Rectal smooth muscle tissue (tissue), 1 donor: ENCODE measurements around the gene STPG2.

Experiments
- H3K27ac ChIP-seq: one replicate; pipeline ENCODE4 v1.7.0; 2013; ENCODE audit warnings: low read depth, low read length, inconsistent platforms
- H3K27me3 ChIP-seq: one replicate; pipeline ENCODE4 v1.7.0; 2013; ENCODE audit warnings: low read length; ENCODE audit not compliant: control insufficient read depth, insufficient read depth
- H3K36me3 ChIP-seq: one replicate; pipeline ENCODE4 v1.7.0; 2013; ENCODE audit warnings: low read length; ENCODE audit not compliant: control insufficient read depth, insufficient read depth
- H3K4me1 ChIP-seq: one replicate; pipeline ENCODE4 v1.7.0; 2013; ENCODE audit warnings: low read length; ENCODE audit not compliant: control insufficient read depth, insufficient read depth
- H3K4me3 ChIP-seq: one replicate; pipeline ENCODE4 v1.7.0; 2013; ENCODE audit warnings: low read length
- H3K9ac ChIP-seq: one replicate; pipeline ENCODE4 v1.7.0; 2013; ENCODE audit warnings: low read length

STPG2 gene

DNA sequence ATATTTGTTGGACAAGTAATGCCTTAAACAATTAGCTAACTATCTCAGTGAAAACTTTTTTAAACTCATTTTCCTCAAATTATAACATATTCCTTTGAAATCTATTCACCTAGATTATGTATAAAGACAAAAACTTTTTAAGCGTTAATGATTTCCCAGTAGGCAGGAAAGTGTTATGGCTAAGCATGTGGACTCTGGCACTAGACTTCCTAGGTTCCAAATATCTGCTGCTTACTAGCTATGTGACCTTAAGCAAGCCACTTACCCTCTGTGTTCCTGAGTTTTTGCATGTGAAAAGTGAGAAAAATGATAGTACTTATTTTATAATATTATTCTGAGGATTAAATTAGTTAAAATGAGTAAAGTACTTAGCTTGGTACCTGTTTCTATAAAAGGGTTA is 301.8 kb downstream of the STPG2 start:
- Histone ChIP-seq H3K4me1 (no peaks in the 10 kb centered on the region), H3K4me3 (no peak overlapping the region), H3K27ac (no peak overlapping the region), H3K9ac (no peak overlapping the region), H3K36me3 (no peaks in the 10 kb centered on the region), H3K27me3 (no peaks in the 10 kb centered on the region)

DNA sequence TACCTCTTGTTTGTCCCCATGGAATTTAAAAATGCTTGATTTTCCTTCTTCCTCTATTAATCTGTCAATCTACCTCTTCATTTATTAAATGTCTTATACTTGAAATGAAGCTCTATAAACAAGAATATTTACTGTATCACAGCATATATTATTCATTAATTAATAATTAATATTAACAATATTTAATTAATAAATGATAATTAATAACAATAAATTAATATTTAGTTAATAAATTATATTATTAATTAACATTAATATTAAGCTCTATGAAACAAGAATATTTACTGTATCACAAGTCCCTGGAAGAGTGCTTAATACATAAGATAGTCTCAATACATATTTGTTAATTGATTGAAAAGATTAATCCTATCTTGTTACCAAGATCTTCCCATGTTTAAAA is 306.6 kb downstream of the STPG2 start:
- Histone ChIP-seq H3K27me3 (no peaks in the 10 kb centered on the region), H3K4me1 (no peaks in the 10 kb centered on the region)

DNA sequence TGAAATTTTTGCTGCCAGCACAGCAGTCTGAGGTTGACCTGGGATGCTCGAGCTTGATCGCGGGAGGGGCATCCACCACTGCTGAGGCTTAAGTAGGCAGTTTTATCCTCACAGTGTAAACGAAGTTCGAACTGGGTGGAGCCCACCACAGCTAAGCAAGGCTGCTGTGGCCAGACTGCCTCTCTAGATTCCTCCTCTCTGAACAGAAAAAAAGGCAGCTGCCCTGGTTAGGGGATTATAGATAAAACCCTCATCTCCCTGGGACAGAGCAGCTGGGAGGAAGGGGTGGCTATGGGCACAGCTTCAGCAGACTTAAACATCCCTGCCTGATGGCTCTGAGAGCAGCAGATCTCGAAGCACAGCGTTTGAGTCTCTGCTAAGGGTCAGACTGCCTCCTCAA is 314.6 kb downstream of the STPG2 start:
- Histone ChIP-seq H3K27me3 (no peaks in the 10 kb centered on the region), H3K36me3 (no peaks in the 10 kb centered on the region), H3K4me3 (no peak overlapping the region), H3K27ac (no peak overlapping the region), H3K9ac (no peak overlapping the region), H3K4me1 (no peaks in the 10 kb centered on the region)

More for the DNA sequence above, 306.6 kb downstream of the STPG2 start:
- no peak overlapping the region for H3K9ac ChIP-seq
- no peak overlapping the region for H3K4me3 ChIP-seq
- no peak overlapping the region for H3K27ac ChIP-seq
- no peaks in the 10 kb centered on the region for H3K36me3 ChIP-seq

DNA sequence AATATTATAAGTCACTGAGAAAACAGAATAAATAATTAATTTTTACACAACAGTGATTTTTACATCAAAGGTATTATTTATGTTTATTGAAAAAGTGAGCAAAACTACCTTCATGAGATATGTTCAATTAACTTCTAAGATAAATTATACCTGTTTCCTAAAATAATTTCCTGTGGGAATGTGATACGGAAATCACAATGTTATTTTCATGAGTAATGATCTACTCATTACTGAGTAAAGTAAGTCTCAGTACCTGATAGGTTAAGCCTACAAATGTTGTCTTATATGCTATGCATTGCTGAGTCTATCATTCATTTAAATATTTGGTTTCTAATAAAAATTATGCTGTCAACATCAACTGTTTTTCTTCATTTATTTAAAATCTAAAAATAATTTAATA is 324.0 kb downstream of the STPG2 start:
- no peak overlapping the region for H3K9ac ChIP-seq
- H3K4me3 ChIP-seq: no peak overlapping the region
- no peaks in the 10 kb centered on the region for H3K27me3 ChIP-seq
- no peak overlapping the region for H3K27ac ChIP-seq
- no peaks in the 10 kb centered on the region for H3K4me1 ChIP-seq
- no peaks in the 10 kb centered on the region for H3K36me3 ChIP-seq

DNA sequence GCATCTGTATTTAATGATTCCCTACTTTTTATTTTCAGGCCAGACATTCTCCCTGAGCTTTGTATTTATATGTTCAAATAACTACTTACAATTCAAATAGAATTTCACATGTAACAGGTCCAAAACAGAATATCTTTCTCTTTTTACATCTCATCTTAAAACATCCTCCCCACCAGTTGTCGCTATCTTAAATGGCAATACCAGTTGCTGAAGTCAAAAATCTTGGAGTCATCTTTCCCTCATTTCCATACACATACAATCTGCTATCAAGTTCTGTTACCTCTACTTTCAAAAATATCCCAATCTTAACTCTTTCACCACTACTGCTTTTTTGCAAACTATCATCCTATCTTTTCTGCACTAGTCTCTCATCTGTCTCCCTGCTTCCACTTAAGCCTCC is 330.5 kb downstream of the STPG2 start:
- Histone ChIP-seq H3K9ac (no peak overlapping the region), H3K27me3 (no peaks in the 10 kb centered on the region), H3K27ac (no peak overlapping the region), H3K4me1 (no peaks in the 10 kb centered on the region), H3K36me3 (no peaks in the 10 kb centered on the region), H3K4me3 (no peak overlapping the region)

DNA sequence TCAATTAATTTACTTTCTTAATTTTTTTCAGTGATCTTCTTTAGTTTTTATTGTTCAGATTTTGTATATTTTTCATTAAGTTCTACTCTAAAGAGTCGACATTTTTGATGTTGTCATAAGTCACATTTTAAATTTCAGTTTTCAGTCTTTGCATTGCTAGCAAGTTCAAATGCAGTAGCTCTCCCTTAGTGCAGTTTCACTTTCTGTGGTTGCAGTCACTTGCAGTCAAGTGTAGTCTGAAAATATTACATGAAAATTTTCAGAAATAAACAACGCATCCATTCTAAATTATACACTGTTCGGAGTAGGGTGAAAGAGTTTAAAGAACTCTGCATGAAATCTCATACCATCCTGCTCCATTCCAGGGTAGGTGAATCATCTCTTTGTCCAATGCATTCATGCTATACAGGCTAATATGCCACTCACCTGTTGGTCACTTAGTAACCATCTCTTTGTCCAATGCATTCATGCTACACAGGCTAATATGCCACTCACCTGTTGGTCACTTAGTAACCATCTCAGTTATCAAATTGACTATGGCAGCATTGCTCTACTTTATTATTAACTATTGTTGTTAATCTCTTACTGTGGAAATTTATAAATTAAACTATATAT is 356.9 kb downstream of the STPG2 start:
- Histone ChIP-seq H3K27ac (no peak overlapping the region), H3K9ac (no peak overlapping the region), H3K36me3 (no peaks in the 10 kb centered on the region), H3K27me3 (no peaks in the 10 kb centered on the region), H3K4me3 (no peak overlapping the region), H3K4me1 (no peaks in the 10 kb centered on the region)

DNA sequence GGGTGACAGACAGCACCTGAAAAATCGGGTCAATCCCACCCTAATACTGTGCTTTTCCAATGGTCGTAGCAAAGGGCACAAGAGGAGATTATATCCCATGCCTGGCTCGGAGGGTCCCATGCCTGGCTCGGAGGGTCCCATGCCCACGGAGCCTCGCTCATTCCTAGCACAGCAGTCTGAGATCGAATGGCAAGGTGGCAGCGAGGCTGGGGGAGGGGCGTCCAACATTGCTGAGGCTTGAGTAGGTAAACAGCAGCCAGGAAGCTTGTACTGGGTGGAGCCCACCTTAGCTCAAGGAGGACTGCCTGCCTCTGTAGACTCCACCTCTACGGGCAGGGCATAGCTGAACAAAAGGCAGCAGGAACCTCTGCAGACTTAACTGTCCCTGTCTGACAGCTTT is 365.1 kb downstream of the STPG2 start:
- H3K27ac ChIP-seq: no peak overlapping the region
- no peak overlapping the region for H3K4me3 ChIP-seq
- no peak overlapping the region for H3K9ac ChIP-seq
- H3K4me1 ChIP-seq: no peaks in the 10 kb centered on the region
- H3K27me3 ChIP-seq: no peaks in the 10 kb centered on the region
- no peaks in the 10 kb centered on the region for H3K36me3 ChIP-seq

DNA sequence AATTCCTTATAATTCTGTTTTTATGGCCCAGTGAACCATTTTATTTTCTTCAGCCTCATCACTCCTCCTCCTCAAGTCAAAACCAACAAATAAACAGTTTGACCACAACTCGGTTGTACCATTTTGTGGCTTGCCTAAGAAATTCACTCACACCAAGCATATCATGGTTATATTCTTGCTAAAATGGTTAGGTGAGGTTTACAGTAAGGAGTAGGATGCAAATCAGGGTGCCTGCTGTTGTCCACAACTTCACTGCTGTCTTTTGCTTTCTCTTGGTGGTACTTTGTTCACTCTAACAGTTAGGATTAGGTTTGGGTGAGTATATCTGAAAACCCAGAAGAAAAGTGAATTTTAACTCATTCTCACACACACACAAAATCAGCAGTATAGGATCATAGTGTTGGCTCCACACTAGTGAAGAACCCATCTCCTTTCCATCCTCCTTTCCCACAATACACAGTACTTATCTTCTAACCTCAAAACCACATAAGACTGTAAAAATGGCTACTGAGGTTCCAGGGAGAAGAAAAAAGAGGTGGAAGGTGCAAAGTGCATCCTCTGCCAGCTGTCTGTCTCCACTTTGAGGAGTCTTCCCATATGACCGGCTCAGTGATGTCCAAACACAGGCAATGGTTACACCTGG is 368.8 kb downstream of the STPG2 start:
- H3K36me3 ChIP-seq: no peaks in the 10 kb centered on the region
- no peak overlapping the region for H3K9ac ChIP-seq
- H3K4me1 ChIP-seq: no peaks in the 10 kb centered on the region
- H3K4me3 ChIP-seq: no peak overlapping the region
- no peak overlapping the region for H3K27ac ChIP-seq
- no peaks in the 10 kb centered on the region for H3K27me3 ChIP-seq

DNA sequence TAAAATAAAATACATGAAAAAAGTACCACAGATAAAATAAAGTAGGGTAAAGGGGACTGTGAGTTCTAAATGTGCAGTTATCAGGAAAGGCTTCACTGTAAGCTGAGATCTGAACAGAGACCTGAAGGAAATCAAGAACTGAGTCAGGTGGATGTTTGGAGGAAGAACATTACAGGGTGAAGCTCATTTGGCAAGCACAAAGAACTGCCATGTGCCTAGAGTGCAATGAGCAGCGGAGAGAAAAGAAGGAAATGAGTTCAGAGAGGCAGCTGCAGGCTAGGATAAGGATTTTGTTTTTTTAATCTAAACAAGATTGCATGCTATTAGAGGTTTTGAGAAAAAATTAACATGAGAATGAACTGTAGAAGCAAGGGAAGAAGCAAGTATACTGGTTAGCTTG is 373.1 kb downstream of the STPG2 start:
- H3K36me3 ChIP-seq: no peaks in the 10 kb centered on the region
- H3K4me1 ChIP-seq: no peaks in the 10 kb centered on the region

DNA sequence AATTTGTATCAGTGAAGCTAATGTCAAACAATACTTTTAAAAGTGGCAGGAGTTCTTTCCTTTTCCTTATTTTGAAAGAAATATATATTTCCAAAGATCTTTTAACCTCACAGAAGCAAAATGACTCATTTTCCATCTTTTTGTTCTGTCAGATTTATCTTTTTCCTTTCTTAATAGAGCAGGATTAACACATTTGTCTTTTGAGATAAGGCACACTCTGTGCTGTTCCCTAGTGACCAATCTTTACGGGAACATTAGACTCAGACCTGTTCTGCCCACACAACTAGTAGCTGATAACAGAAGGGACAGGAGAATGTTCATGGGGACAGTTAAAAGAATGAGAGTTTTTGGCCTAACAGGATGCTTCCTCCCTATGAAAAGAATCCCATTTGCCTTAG is 381.2 kb downstream of the STPG2 start:
- H3K4me1 ChIP-seq: no peaks in the 10 kb centered on the region
- H3K4me3 ChIP-seq: no peak overlapping the region
- H3K27me3 ChIP-seq: no peaks in the 10 kb centered on the region
- no peak overlapping the region for H3K27ac ChIP-seq
- no peak overlapping the region for H3K9ac ChIP-seq
- H3K36me3 ChIP-seq: no peaks in the 10 kb centered on the region

More for the DNA sequence above, 373.1 kb downstream of the STPG2 start:
- no peak overlapping the region for H3K27ac ChIP-seq
- H3K9ac ChIP-seq: no peak overlapping the region
- H3K27me3 ChIP-seq: no peaks in the 10 kb centered on the region
- no peak overlapping the region for H3K4me3 ChIP-seq

DNA sequence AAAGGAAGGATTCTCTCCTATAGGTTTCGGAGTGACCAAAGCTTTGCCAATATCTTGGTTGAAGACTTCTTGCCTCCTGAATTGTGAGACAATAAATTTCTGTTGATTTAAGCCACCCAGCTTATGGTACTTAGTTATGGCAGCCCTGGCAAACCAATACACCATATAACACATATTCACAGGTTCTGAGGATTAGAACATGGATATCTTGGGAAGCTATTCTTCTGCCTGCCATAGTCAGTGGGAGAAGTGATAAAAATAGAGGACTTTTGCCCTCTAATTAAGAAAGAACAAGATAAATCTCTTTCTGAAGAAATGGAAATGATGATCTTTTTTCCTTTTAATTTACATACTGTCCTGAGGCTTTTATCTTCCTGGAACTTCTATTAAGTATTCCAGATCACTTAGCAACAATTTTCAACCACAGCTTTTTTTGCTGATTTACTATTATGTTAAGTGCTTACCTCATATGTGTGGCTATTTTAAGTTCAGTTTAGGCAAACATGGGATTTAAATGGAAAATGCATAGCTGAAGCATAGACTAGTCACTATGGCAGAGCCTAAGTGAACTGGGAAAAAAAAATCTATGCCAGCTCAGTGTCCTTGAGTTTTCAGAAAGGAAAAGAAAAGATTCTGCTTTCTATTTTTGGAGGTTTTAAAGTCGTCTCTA is 381.7 kb downstream of the STPG2 start:
- no peaks in the 10 kb centered on the region for H3K4me1 ChIP-seq
- H3K27me3 ChIP-seq: no peaks in the 10 kb centered on the region
- H3K4me3 ChIP-seq: no peak overlapping the region
- no peak overlapping the region for H3K9ac ChIP-seq
- no peak overlapping the region for H3K27ac ChIP-seq
- no peaks in the 10 kb centered on the region for H3K36me3 ChIP-seq

DNA sequence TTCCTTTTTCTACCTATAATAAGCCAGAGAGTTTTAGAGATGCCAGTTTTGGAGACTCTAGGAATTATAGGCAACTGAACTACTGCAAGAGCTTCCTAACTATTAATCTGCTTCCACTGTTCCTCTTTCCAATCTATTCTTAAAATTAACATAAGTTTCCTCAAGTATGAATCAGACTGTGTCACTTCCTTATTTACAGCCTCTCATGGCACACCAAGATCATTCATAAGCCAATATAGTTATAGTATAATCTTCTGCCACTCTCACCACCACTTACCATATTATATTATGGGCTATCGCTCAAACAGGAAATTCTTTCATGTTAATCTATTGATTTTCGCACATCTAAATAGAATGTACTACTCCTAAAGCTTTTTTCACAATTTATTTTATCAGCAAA is 383.5 kb downstream of the STPG2 start:
- no peaks in the 10 kb centered on the region for H3K36me3 ChIP-seq
- H3K27ac ChIP-seq: no peak overlapping the region
- no peak overlapping the region for H3K9ac ChIP-seq
- H3K27me3 ChIP-seq: no peaks in the 10 kb centered on the region
- H3K4me1 ChIP-seq: no peaks in the 10 kb centered on the region
- no peak overlapping the region for H3K4me3 ChIP-seq

DNA sequence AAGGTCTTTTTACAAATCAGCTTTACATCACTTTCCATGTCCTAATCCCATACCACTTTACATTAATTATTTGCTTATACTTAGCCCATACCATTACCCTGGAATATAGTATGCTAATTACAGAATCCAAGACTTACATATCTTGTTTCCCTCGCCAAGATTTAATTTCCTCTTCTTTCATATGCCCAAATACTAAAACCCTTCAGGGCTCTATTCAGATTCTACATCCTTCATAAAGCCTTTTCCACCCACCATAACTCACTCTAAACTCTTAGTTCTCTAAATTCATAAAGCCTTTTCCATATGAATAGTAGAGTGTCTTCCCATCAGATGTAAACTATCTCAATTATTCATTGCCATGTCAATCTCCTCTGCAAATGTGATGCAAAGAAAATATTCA is 390.7 kb downstream of the STPG2 start:
- H3K4me3 ChIP-seq: no peak overlapping the region
- H3K9ac ChIP-seq: no peak overlapping the region
- H3K4me1 ChIP-seq: no peaks in the 10 kb centered on the region
- H3K27ac ChIP-seq: no peak overlapping the region
- H3K36me3 ChIP-seq: no peaks in the 10 kb centered on the region
- H3K27me3 ChIP-seq: no peaks in the 10 kb centered on the region
